ENCODE results near the gene MIOX. TPM values are rescaled to one million over a fixed set of nuclear protein-coding genes. Genes with fewer than 3 reads are reported as not detected.

MIOX gene
- polyA plus RNA-seq, 4 donors = 0.28 to 0.44 TPM; not detected in 2

GRCh38 chr22:50452649-50453048 lies 34.0 kb upstream of the MIOX start:
- Histone ChIP-seq H3K27me3 (ENCODE audit: control insufficient read depth in 3 of 3, insufficient read depth in 3 of 3, low read length in 3 of 3) (no peaks in the 10 kb centered on the region), H3K4me3 (ENCODE audit: low read depth in 1 of 3, low read length in 3 of 3) (no peak overlapping the region), H3K27ac (ENCODE audit: low read depth in 1 of 3, low read length in 2 of 3) (no peak overlapping the region), H3K36me3 (ENCODE audit: control insufficient read depth in 3 of 3, insufficient read depth in 2 of 3, low read depth in 1 of 3, low read length in 3 of 3) (peaks cover 18 to 86% (median 33%) of the 10 kb centered on the region in 3 donors), H3K9me3 (ENCODE audit: control insufficient read depth in 2 of 2, insufficient read depth in 1 of 2, low read depth in 1 of 2, low read length in 1 of 2) (no peaks in the 10 kb centered on the region), H3K4me1 (ENCODE audit: control insufficient read depth in 3 of 3, insufficient read depth in 2 of 3, low read depth in 1 of 3, low read length in 2 of 3) (no peaks in the 10 kb centered on the region)
- 90% methylated on average over 5 of the region's 5 CpGs for WGBS, 3 donors
- no peak for FAIRE-seq
- DNase-seq = no peak

GRCh38 chr22:50454556-50455075 lies 32.0 kb upstream of the MIOX start:
- no peak overlapping the region for H3K27ac ChIP-seq (ENCODE audit: low read depth in 1 of 3, low read length in 2 of 3)
- no peak overlapping the region for H3K4me3 ChIP-seq (ENCODE audit: low read depth in 1 of 3, low read length in 3 of 3)
- H3K9me3 ChIP-seq (ENCODE audit: control insufficient read depth in 2 of 2, insufficient read depth in 1 of 2, low read depth in 1 of 2, low read length in 1 of 2) = no peaks in the 10 kb centered on the region
- H3K27me3 ChIP-seq (ENCODE audit: control insufficient read depth in 3 of 3, insufficient read depth in 3 of 3, low read length in 3 of 3) = no peaks in the 10 kb centered on the region
- DNase-seq (no peak), FAIRE-seq (no peak)
- WGBS, 3 donors = 92 to 96% (median 94%) methylated on average over 27 of the region's 27 CpGs
- H3K36me3 ChIP-seq (ENCODE audit: control insufficient read depth in 3 of 3, insufficient read depth in 2 of 3, low read depth in 1 of 3, low read length in 3 of 3) = peaks cover 20 to 87% (median 33%) of the 10 kb centered on the region in 3 donors
- H3K4me1 ChIP-seq (ENCODE audit: control insufficient read depth in 3 of 3, insufficient read depth in 2 of 3, low read depth in 1 of 3, low read length in 2 of 3) = no peaks in the 10 kb centered on the region

GRCh38 chr22:50455201-50455600 lies 31.5 kb upstream of the MIOX start:
- Histone ChIP-seq H3K4me1 (ENCODE audit: control insufficient read depth in 3 of 3, insufficient read depth in 2 of 3, low read depth in 1 of 3, low read length in 2 of 3) (no peaks in the 10 kb centered on the region), H3K4me3 (ENCODE audit: low read depth in 1 of 3, low read length in 3 of 3) (no peak overlapping the region), H3K27ac (ENCODE audit: low read depth in 1 of 3, low read length in 2 of 3) (no peak overlapping the region), H3K27me3 (ENCODE audit: control insufficient read depth in 3 of 3, insufficient read depth in 3 of 3, low read length in 3 of 3) (no peaks in the 10 kb centered on the region), H3K9me3 (ENCODE audit: control insufficient read depth in 2 of 2, insufficient read depth in 1 of 2, low read depth in 1 of 2, low read length in 1 of 2) (no peaks in the 10 kb centered on the region), H3K36me3 (ENCODE audit: control insufficient read depth in 3 of 3, insufficient read depth in 2 of 3, low read depth in 1 of 3, low read length in 3 of 3) (peaks cover 19 to 87% (median 33%) of the 10 kb centered on the region in 3 donors)
- DNase-seq (no peak), FAIRE-seq (no peak)
- WGBS, 3 donors = 95 to 96% (median 96%) methylated on average over 17 to 18 of the region's 18 CpGs

- Histone ChIP-seq H3K27ac (ENCODE audit: low read depth in 1 of 3, low read length in 2 of 3) (no peak overlapping the region), H3K4me1 (ENCODE audit: control insufficient read depth in 3 of 3, insufficient read depth in 2 of 3, low read depth in 1 of 3, low read length in 2 of 3) (no peaks in the 10 kb centered on the region), H3K4me3 (ENCODE audit: low read depth in 1 of 3, low read length in 3 of 3) (no peak overlapping the region), H3K36me3 (ENCODE audit: control insufficient read depth in 3 of 3, insufficient read depth in 2 of 3, low read depth in 1 of 3, low read length in 3 of 3) (peaks cover 27 to 87% (median 38%) of the 10 kb centered on the region in 3 donors), H3K27me3 (ENCODE audit: control insufficient read depth in 3 of 3, insufficient read depth in 3 of 3, low read length in 3 of 3) (no peaks in the 10 kb centered on the region), H3K9me3 (ENCODE audit: control insufficient read depth in 2 of 2, insufficient read depth in 1 of 2, low read depth in 1 of 2, low read length in 1 of 2) (no peaks in the 10 kb centered on the region)
- 96 to 98% (median 97%) methylated on average over 11 of the region's 11 CpGs for WGBS, 3 donors
- no peak for FAIRE-seq
- DNase-seq = no peak
These were observed 30.6 kb upstream of the MIOX start for GRCh38 chr22:50456026-50456425.

- Histone ChIP-seq H3K4me3 (ENCODE audit: low read depth in 1 of 3, low read length in 3 of 3) (no peak overlapping the region), H3K9me3 (ENCODE audit: control insufficient read depth in 2 of 2, insufficient read depth in 1 of 2, low read depth in 1 of 2, low read length in 1 of 2) (no peaks in the 10 kb centered on the region), H3K4me1 (ENCODE audit: control insufficient read depth in 3 of 3, insufficient read depth in 2 of 3, low read depth in 1 of 3, low read length in 2 of 3) (no peaks in the 10 kb centered on the region), H3K27ac (ENCODE audit: low read depth in 1 of 3, low read length in 2 of 3) (no peak overlapping the region), H3K27me3 (ENCODE audit: control insufficient read depth in 3 of 3, insufficient read depth in 3 of 3, low read length in 3 of 3) (no peaks in the 10 kb centered on the region), H3K36me3 (ENCODE audit: control insufficient read depth in 3 of 3, insufficient read depth in 2 of 3, low read depth in 1 of 3, low read length in 3 of 3) (peaks cover 27 to 91% (median 38%) of the 10 kb centered on the region in 3 donors)
- WGBS, 3 donors = 81 to 86% (median 85%) methylated on average over 32 to 34 of the region's 34 CpGs
- DNase-seq = no peak
- no peak for FAIRE-seq
These were observed 30.0 kb upstream of the MIOX start for GRCh38 chr22:50456466-50457234.

GRCh38 chr22:50459016-50459415 lies 27.6 kb upstream of the MIOX start:
- Histone ChIP-seq H3K4me1 (ENCODE audit: control insufficient read depth in 3 of 3, insufficient read depth in 2 of 3, low read depth in 1 of 3, low read length in 2 of 3) (no peaks in the 10 kb centered on the region), H3K4me3 (ENCODE audit: low read depth in 1 of 3, low read length in 3 of 3) (no peak overlapping the region), H3K27ac (ENCODE audit: low read depth in 1 of 3, low read length in 2 of 3) (no peak overlapping the region), H3K27me3 (ENCODE audit: control insufficient read depth in 3 of 3, insufficient read depth in 3 of 3, low read length in 3 of 3) (no peaks in the 10 kb centered on the region), H3K36me3 (ENCODE audit: control insufficient read depth in 3 of 3, insufficient read depth in 2 of 3, low read depth in 1 of 3, low read length in 3 of 3) (peaks cover 41 to 99% (median 46%) of the 10 kb centered on the region in 3 donors), H3K9me3 (ENCODE audit: control insufficient read depth in 2 of 2, insufficient read depth in 1 of 2, low read depth in 1 of 2, low read length in 1 of 2) (no peaks in the 10 kb centered on the region)
- FAIRE-seq (no peak), DNase-seq (no peak)
- WGBS, 3 donors = 90 to 94% (median 92%) methylated on average over 22 of the region's 22 CpGs

- peaks cover 39 to 99% (median 45%) of the 10 kb centered on the region in 3 donors for H3K36me3 ChIP-seq (ENCODE audit: control insufficient read depth in 3 of 3, insufficient read depth in 2 of 3, low read depth in 1 of 3, low read length in 3 of 3)
- H3K27ac ChIP-seq (ENCODE audit: low read depth in 1 of 3, low read length in 2 of 3) = no peak overlapping the region
- H3K9me3 ChIP-seq (ENCODE audit: control insufficient read depth in 2 of 2, insufficient read depth in 1 of 2, low read depth in 1 of 2, low read length in 1 of 2) = no peaks in the 10 kb centered on the region
- DNase-seq = no peak
- no peaks in the 10 kb centered on the region for H3K27me3 ChIP-seq (ENCODE audit: control insufficient read depth in 3 of 3, insufficient read depth in 3 of 3, low read length in 3 of 3)
- 93 to 96% (median 94%) methylated on average over 38 to 41 of the region's 41 CpGs for WGBS, 3 donors
- H3K4me1 ChIP-seq (ENCODE audit: control insufficient read depth in 3 of 3, insufficient read depth in 2 of 3, low read depth in 1 of 3, low read length in 2 of 3) = no peaks in the 10 kb centered on the region
- FAIRE-seq = no peak
- no peak overlapping the region for H3K4me3 ChIP-seq (ENCODE audit: low read depth in 1 of 3, low read length in 3 of 3)
These were observed 27.0 kb upstream of the MIOX start for GRCh38 chr22:50459496-50460140.

GRCh38 chr22:50460938-50461337 lies 25.7 kb upstream of the MIOX start:
- DNase-seq = no peak
- no peaks in the 10 kb centered on the region for H3K27me3 ChIP-seq (ENCODE audit: control insufficient read depth in 3 of 3, insufficient read depth in 3 of 3, low read length in 3 of 3)
- no peaks in the 10 kb centered on the region for H3K4me1 ChIP-seq (ENCODE audit: control insufficient read depth in 3 of 3, insufficient read depth in 2 of 3, low read depth in 1 of 3, low read length in 2 of 3)
- peaks cover 44 to 99% (median 49%) of the 10 kb centered on the region in 3 donors for H3K36me3 ChIP-seq (ENCODE audit: control insufficient read depth in 3 of 3, insufficient read depth in 2 of 3, low read depth in 1 of 3, low read length in 3 of 3)
- 88 to 99% (median 94%) methylated on average over 16 to 17 of the region's 17 CpGs for WGBS, 3 donors
- H3K9me3 ChIP-seq (ENCODE audit: control insufficient read depth in 2 of 2, insufficient read depth in 1 of 2, low read depth in 1 of 2, low read length in 1 of 2) = no peaks in the 10 kb centered on the region
- H3K27ac ChIP-seq (ENCODE audit: low read depth in 1 of 3, low read length in 2 of 3) = no peak overlapping the region
- no peak for FAIRE-seq
- no peak overlapping the region for H3K4me3 ChIP-seq (ENCODE audit: low read depth in 1 of 3, low read length in 3 of 3)

Measured in small intestine (tissue), 7 donors.